Thymus (tissue), 11 donors: ENCODE measurements around the gene PCDH1. TPM values are rescaled to one million over a fixed set of nuclear protein-coding genes. Genes with fewer than 3 reads are reported as not detected.
"Not testable (repeated sequence)": the region's sequence is repeated elsewhere in the genome, so short reads cannot be mapped to it uniquely, and the experiment has no call there.

Experiments used
- DNase-seq, 9 donors: peaks; one replicate each; pipeline ENCODE4 v3.0.0-alpha.2; 2013; ENCODE audit warnings: low spot score in 9 of 9, low read depth in 6 of 9, missing footprints in 1 of 9
- H3K27ac ChIP-seq, 2 donors: one replicate each; pipeline ENCODE4 v1.5.1; 2013; ENCODE audit warnings: control low read depth in 1 of 2, low read depth in 1 of 2, low read length in 1 of 2, mild to moderate bottlenecking in 1 of 2, moderate library complexity in 1 of 2
- H3K27me3 ChIP-seq, 2 donors: one replicate each; pipeline ENCODE4 v1.5.1; 2013; ENCODE audit warnings: low read length in 1 of 2; ENCODE audit not compliant: control insufficient read depth in 2 of 2, insufficient read depth in 1 of 2
- H3K36me3 ChIP-seq, 2 donors: one replicate each; pipeline ENCODE4 v1.5.1; 2013; ENCODE audit warnings: low read length in 1 of 2, mild to moderate bottlenecking in 1 of 2, moderate library complexity in 1 of 2; ENCODE audit not compliant: control insufficient read depth in 2 of 2, insufficient read depth in 2 of 2
- H3K4me1 ChIP-seq, 2 donors: one replicate each; pipeline ENCODE4 v1.5.1; 2013; ENCODE audit warnings: low read length in 2 of 2; ENCODE audit not compliant: control insufficient read depth in 2 of 2, insufficient read depth in 2 of 2
- H3K4me3 ChIP-seq, 2 donors: one replicate each; pipeline ENCODE4 v1.5.1; 2013; ENCODE audit warnings: low read length in 2 of 2, control low read depth in 1 of 2, mild to moderate bottlenecking in 1 of 2
- H3K9me3 ChIP-seq, 2 donors: one replicate each; pipeline ENCODE4 v1.5.1; 2013; ENCODE audit warnings: low read length in 1 of 2, mild to moderate bottlenecking in 1 of 2; ENCODE audit not compliant: control insufficient read depth in 2 of 2, insufficient read depth in 1 of 2
- WGBS: extraction: QIAGEN DNeasy Blood & Tissue Kit; methylation state at CpG from one replicate; pipeline ENCODE4 v1.1.7; 2013; 5-methylcytosine and 5-hydroxymethylcytosine counted together
- polyA plus RNA-seq: library from polyadenylated mRNA; stranded (reverse); fragments of 200-250 nt; gene quantifications from one replicate; pipeline ENCODE4 v1.2.3, GENCODE V29; 2013
- total RNA-seq: library from RNA; stranded (reverse); fragments of 120-200 nt; gene quantifications from one replicate; pipeline ENCODE4 v1.2.4, GENCODE V29; 2013
- donor health status: healthy.

Gene PCDH1
- total and polyA plus RNA-seq, 2 donors = 1.9 to 5.1 TPM

GRCh38 chr5:141824717-141825116, 53.5 kb downstream of the PCDH1 start:
- Histone ChIP-seq H3K27ac (no peak overlapping the region), H3K36me3 (no peaks in the 10 kb centered on the region), H3K9me3 (no peaks in the 10 kb centered on the region), H3K27me3 (peaks cover 0 to 41% of the 10 kb centered on the region in 2 donors), H3K4me3 (no peak overlapping the region), H3K4me1 (peaks cover 3 to 13% of the 10 kb centered on the region in 2 donors)
- WGBS = 87% methylated on average over 3 of the region's 3 CpGs
- DNase-seq = no peak

- no peak for DNase-seq
- H3K27me3 ChIP-seq = peaks cover 0 to 47% of the 10 kb centered on the region in 2 donors
- H3K36me3 ChIP-seq = no peaks in the 10 kb centered on the region
- WGBS = 94% methylated on average over 3 of the region's 3 CpGs
- H3K9me3 ChIP-seq = no peaks in the 10 kb centered on the region
- peaks cover 3 to 13% of the 10 kb centered on the region in 2 donors for H3K4me1 ChIP-seq
- H3K4me3 ChIP-seq = no peak overlapping the region
- H3K27ac ChIP-seq = no peak overlapping the region
These were observed 55.2 kb downstream of the PCDH1 start for GRCh38 chr5:141823056-141823455.

- Histone ChIP-seq H3K4me3 (no peak overlapping the region), H3K27ac (no peak overlapping the region), H3K4me1 (peaks cover 3 to 13% of the 10 kb centered on the region in 2 donors), H3K27me3 (peaks cover 0 to 49% of the 10 kb centered on the region in 2 donors), H3K36me3 (no peaks in the 10 kb centered on the region), H3K9me3 (no peaks in the 10 kb centered on the region)
- no peak for DNase-seq
- 78% methylated on average over 2 of the region's 2 CpGs for WGBS
These were observed 56.1 kb downstream of the PCDH1 start for GRCh38 chr5:141822144-141822543.

GRCh38 chr5:141821430-141821925, 56.7 kb downstream of the PCDH1 start:
- no peak overlapping the region for H3K27ac ChIP-seq
- no peak for DNase-seq
- no peak overlapping the region for H3K4me3 ChIP-seq

GRCh38 chr5:141820686-141821085, 57.5 kb downstream of the PCDH1 start:
- not testable (repeated sequence) for H3K36me3 ChIP-seq, H3K4me3 ChIP-seq, H3K9me3 ChIP-seq, DNase-seq, H3K27ac ChIP-seq
- Histone ChIP-seq H3K4me1 (peaks cover 3 to 19% of the 10 kb centered on the region in 2 donors), H3K27me3 (peaks cover 0 to 50% of the 10 kb centered on the region in 2 donors)
- WGBS = 97% methylated on average over 15 of the region's 15 CpGs

More at GRCh38 chr5:141821430-141821925, 56.7 kb downstream of the PCDH1 start:
- H3K4me1 ChIP-seq = peaks cover 3 to 19% of the 10 kb centered on the region in 2 donors
- H3K9me3 ChIP-seq = no peaks in the 10 kb centered on the region
- H3K27me3 ChIP-seq = peaks cover 0 to 50% of the 10 kb centered on the region in 2 donors
- no peaks in the 10 kb centered on the region for H3K36me3 ChIP-seq
- 97% methylated on average over 3 of the region's 3 CpGs for whole genome bisulfite sequencing

- 90% methylated on average over 6 of the region's 6 CpGs for WGBS
- Histone ChIP-seq H3K36me3 (no peaks in the 10 kb centered on the region), H3K27me3 (peaks cover 0 to 45% of the 10 kb centered on the region in 2 donors), H3K4me3 (no peak overlapping the region), H3K4me1 (peaks cover 0 to 20% of the 10 kb centered on the region in 2 donors), H3K9me3 (no peaks in the 10 kb centered on the region), H3K27ac (no peak overlapping the region)
- no peak for DNase-seq
These were observed 60.6 kb downstream of the PCDH1 start for GRCh38 chr5:141817631-141818030.

- no peak overlapping the region for H3K27ac ChIP-seq
- no peak for DNase-seq
- peaks cover under 1 to 54% of the 10 kb centered on the region in 2 donors for H3K27me3 ChIP-seq
- 61% methylated on average over 11 of the region's 11 CpGs for WGBS
- peaks cover 0 to 20% of the 10 kb centered on the region in 2 donors for H3K4me1 ChIP-seq
- no peaks in the 10 kb centered on the region for H3K36me3 ChIP-seq
- H3K4me3 ChIP-seq = no peak overlapping the region
- no peaks in the 10 kb centered on the region for H3K9me3 ChIP-seq
These were observed 61.4 kb downstream of the PCDH1 start for GRCh38 chr5:141816598-141817399.

GRCh38 chr5:141815796-141816180, 62.4 kb downstream of the PCDH1 start:
- Histone ChIP-seq H3K27me3 (peaks cover 2 to 63% of the 10 kb centered on the region in 2 donors), H3K27ac (no peak overlapping the region), H3K36me3 (no peaks in the 10 kb centered on the region), H3K9me3 (no peaks in the 10 kb centered on the region), H3K4me3 (no peak overlapping the region), H3K4me1 (peaks cover 0 to 24% of the 10 kb centered on the region in 2 donors)
- no peak for DNase-seq
- 94% methylated on average over 3 of the region's 3 CpGs for WGBS

- Histone ChIP-seq H3K36me3 (no peaks in the 10 kb centered on the region), H3K4me3 (no peak overlapping the region), H3K9me3 (no peaks in the 10 kb centered on the region), H3K27me3 (peaks cover 2 to 65% of the 10 kb centered on the region in 2 donors), H3K4me1 (peaks cover 0 to 24% of the 10 kb centered on the region in 2 donors), H3K27ac (no peak overlapping the region)
- DNase-seq = no peak
These were observed 63.0 kb downstream of the PCDH1 start for GRCh38 chr5:141815051-141815795.
